Activated CD4-positive, alpha-beta T cell treated with anti-CD3 and anti-CD28 coated beads for 36 hours (primary cell): ENCODE data around the gene AGBL2. TPM values are rescaled to one million over a fixed set of nuclear protein-coding genes. Genes with fewer than 3 reads are reported as not detected.
"Not testable (repeated sequence)": the region's sequence is repeated elsewhere in the genome, so short reads cannot be mapped to it uniquely, and the experiment has no call there.

Source experiments
- ATAC-seq: fragments of 200-7000 bp; cut with Tn5 transposase; one replicate; pipeline ENCODE4 v1.10.0; 2021; ENCODE audit warnings: mild to moderate bottlenecking, moderate library complexity
- CTCF ChIA-PET: fragments of 350-600 bp; sonication (Branson Sonifier 250); formaldehyde crosslinking; loops from one replicate; lab custom pipeline; 2021; ENCODE audit warnings: antibody characterized with exemption; lab: Charles Lee
- POLR2A ChIA-PET: fragments of 350-600 bp; sonication (Branson Sonifier 250); formaldehyde crosslinking; loops from one replicate; lab custom pipeline; 2021; ENCODE audit warnings: antibody characterized with exemption, inconsistent platforms; lab: Charles Lee
- DNase-seq: peaks from one replicate; pipeline ENCODE4 v3.0.0-alpha.2; 2020
- H3K27ac Mint-ChIP-seq: one replicate; pipeline ENCODE4 v1.8.0; 2021; ENCODE audit warnings: mixed read lengths
- H3K27me3 Mint-ChIP-seq: one replicate; pipeline ENCODE4 v1.8.0; 2021; ENCODE audit warnings: mixed read lengths
- H3K36me3 Mint-ChIP-seq: one replicate; pipeline ENCODE4 v1.8.0; 2021; ENCODE audit warnings: low read depth, mixed read lengths
- H3K4me1 Mint-ChIP-seq: one replicate; pipeline ENCODE4 v1.8.0; 2021; ENCODE audit warnings: mixed read lengths
- H3K4me3 Mint-ChIP-seq: one replicate; pipeline ENCODE4 v1.8.0; 2021; ENCODE audit warnings: mild to moderate bottlenecking, moderate library complexity, mixed read lengths
- H3K9me3 Mint-ChIP-seq: one replicate; pipeline ENCODE4 v1.8.0; 2021; ENCODE audit warnings: low read depth, mixed read lengths
- intact Hi-C, 2 experiments: fragments of 100-400 bp; cut with DNase I in 1 of 2; cut with micrococcal nuclease in 1 of 2; formaldehyde crosslinking; loops; one replicate each; pipeline versions ENCODE4 v1.14.2 to v1.15.1; 2022 to 2024; cut with DNase I, micrococcal nuclease
- total RNA-seq, 2 experiments: library from RNA; stranded (reverse); gene quantifications; one replicate each; pipeline ENCODE4 v1.2.3, GENCODE V29; 2021

The AGBL2 gene
- total RNA-seq, 2 experiments from 2014 or later, result 3.5 to 5.6 TPM

- H3K27ac Mint-ChIP-seq, result peak overlapping the region; percentile 27
- H3K4me3 Mint-ChIP-seq, result no peak overlapping the region
- no peaks in the 10 kb centered on the region for H3K9me3 Mint-ChIP-seq
- intact Hi-C loops, result no loop called here
- peaks cover 62% of the 10 kb centered on the region for H3K36me3 Mint-ChIP-seq
- ChIA-PET POLR2A (interaction anchor here (0.7 kb wide), 1 partner anchor 530 kb away, joined by 5 read pairs; no protein-coding TSS in a partner anchor), CTCF (interaction anchor here (1.3 kb wide), 1 partner anchor 10 kb away, joined by 5 read pairs; the partner anchor contains the start of gene AGBL2)
- H3K4me1 Mint-ChIP-seq, result no peaks in the 10 kb centered on the region
- DNase-seq (no peak), ATAC-seq (no peak)
- H3K27me3 Mint-ChIP-seq, result no peaks in the 10 kb centered on the region
Observed at GRCh38 chr11:47725442-47726117, 10.4 kb upstream of the AGBL2 start.

- no peak for ATAC-seq
- no peaks in the 10 kb centered on the region for H3K4me1 Mint-ChIP-seq
- no peaks in the 10 kb centered on the region for H3K9me3 Mint-ChIP-seq
- intact Hi-C loops, result no loop called here
- POLR2A ChIA-PET, result no interaction called here
- no peak for DNase-seq
- CTCF ChIA-PET, result interaction anchor here (0.8 kb wide), 1 partner anchor 102 kb away, joined by 3 read pairs; no protein-coding TSS in a partner anchor
- peaks cover 56% of the 10 kb centered on the region for H3K36me3 Mint-ChIP-seq
- no peaks in the 10 kb centered on the region for H3K27me3 Mint-ChIP-seq
- H3K4me3 Mint-ChIP-seq, result no peak overlapping the region
- H3K27ac Mint-ChIP-seq, result peak overlapping the region; percentile 29
Observed at GRCh38 chr11:47724041-47724729, 9.0 kb upstream of the AGBL2 start.

GRCh38 chr11:47723041-47723440, 7.9 kb upstream of the AGBL2 start:
- Mint-ChIP-seq H3K4me3 (no peak overlapping the region), H3K27me3 (no peaks in the 10 kb centered on the region), H3K36me3 (peaks cover 49% of the 10 kb centered on the region), H3K9me3 (no peaks in the 10 kb centered on the region), H3K27ac (no peak overlapping the region), H3K4me1 (no peaks in the 10 kb centered on the region)
- CTCF ChIA-PET, result interaction anchor here (0.6 kb wide), 1 partner anchor 10 kb away, joined by 4 read pairs; no protein-coding TSS in a partner anchor
- intact Hi-C loops, result no loop called here
- POLR2A ChIA-PET, result no interaction called here
- DNase-seq (no peak), ATAC-seq (no peak)

GRCh38 chr11:47720651-47721050, 5.5 kb upstream of the AGBL2 start:
- POLR2A ChIA-PET, result interaction anchor here (1.3 kb wide), 1 partner anchor 15 kb away, joined by 3 read pairs; no protein-coding TSS in a partner anchor
- CTCF ChIA-PET, result interaction anchor here (0.6 kb wide), 1 partner anchor 9 kb away, joined by 4 read pairs; no protein-coding TSS in a partner anchor

GRCh38 chr11:47716692-47717091, 1.5 kb upstream of the AGBL2 start:
- Mint-ChIP-seq H3K4me1 (peaks cover 17% of the 10 kb centered on the region), H3K27me3 (no peaks in the 10 kb centered on the region), H3K27ac (peak overlapping the region; percentile 38), H3K4me3 (no peak overlapping the region), H3K9me3 (no peaks in the 10 kb centered on the region), H3K36me3 (peaks cover 32% of the 10 kb centered on the region)
- peak; percentile 32 for DNase-seq
- ATAC-seq, result no peak
- intact Hi-C loops, result loop anchor here in 1 of 2 experiments (5.0 kb wide), 1 partner anchor 1384 kb away; no protein-coding TSS in a partner anchor
- CTCF ChIA-PET, result interaction anchor here (0.6 to 3.0 kb wide), 7 partner anchors 13 to 164 kb away, joined by 3 to 14 read pairs (median 3); no protein-coding TSS in a partner anchor
- POLR2A ChIA-PET, result no interaction called here

More at GRCh38 chr11:47720651-47721050, 5.5 kb upstream of the AGBL2 start:
- DNase-seq, result no peak
- no peak for ATAC-seq
- H3K27me3 Mint-ChIP-seq, result no peaks in the 10 kb centered on the region
- H3K27ac Mint-ChIP-seq, result no peak overlapping the region
- H3K36me3 Mint-ChIP-seq, result peaks cover 49% of the 10 kb centered on the region
- intact Hi-C loops, result no loop called here
- no peaks in the 10 kb centered on the region for H3K4me1 Mint-ChIP-seq
- H3K9me3 Mint-ChIP-seq, result no peaks in the 10 kb centered on the region
- H3K4me3 Mint-ChIP-seq, result no peak overlapping the region

GRCh38 chr11:47714554-47715081, 551 bp downstream of the AGBL2 start:
- ChIA-PET POLR2A (interaction anchor here (0.6 to 1.9 kb wide), 2 partner anchors 83 to 386 kb away, joined by 4 read pairs; no protein-coding TSS in a partner anchor), CTCF (interaction anchor here (0.6 to 3.0 kb wide), 8 partner anchors 15 to 560 kb away, joined by 3 to 14 read pairs (median 4); no protein-coding TSS in a partner anchor)
- ATAC-seq, result peak; percentile 6
- peaks cover 22% of the 10 kb centered on the region for H3K4me1 Mint-ChIP-seq
- intact Hi-C loops, result loop anchor here (1.0 to 5.0 kb wide), 5 partner anchors 52 to 1382 kb away; partner anchors contain the start of genes FNBP4 (in 2 of the 2) and MTCH2 (in 2 of the 2)
- no peaks in the 10 kb centered on the region for H3K27me3 Mint-ChIP-seq
- peak overlapping the region; percentile 96 for H3K27ac Mint-ChIP-seq
- no peaks in the 10 kb centered on the region for H3K9me3 Mint-ChIP-seq
- peak; percentile 36 for DNase-seq
- H3K4me3 Mint-ChIP-seq, result peak overlapping the region; percentile 91
- H3K36me3 Mint-ChIP-seq, result peaks cover 21% of the 10 kb centered on the region

GRCh38 chr11:47711816-47712215, 3.4 kb downstream of the AGBL2 start:
- POLR2A ChIA-PET, result interaction anchor here (0.5 kb wide), 2 partner anchors 57 to 179 kb away, joined by 3 to 8 read pairs; no protein-coding TSS in a partner anchor
- H3K36me3 Mint-ChIP-seq, result peaks cover 19% of the 10 kb centered on the region
- ATAC-seq (no peak), DNase-seq (no peak)
- no peak overlapping the region for H3K4me3 Mint-ChIP-seq
- no peaks in the 10 kb centered on the region for H3K27me3 Mint-ChIP-seq
- H3K4me1 Mint-ChIP-seq, result peaks cover 22% of the 10 kb centered on the region
- no peak overlapping the region for H3K27ac Mint-ChIP-seq
- H3K9me3 Mint-ChIP-seq, result peaks cover 3% of the 10 kb centered on the region
- CTCF ChIA-PET, result no interaction called here
- intact Hi-C loops, result no loop called here

GRCh38 chr11:47711225-47711624, 3.9 kb downstream of the AGBL2 start:
- DNase-seq (no peak), ATAC-seq (no peak)
- CTCF ChIA-PET, result no interaction called here
- no peak overlapping the region for H3K4me3 Mint-ChIP-seq
- peaks cover 22% of the 10 kb centered on the region for H3K4me1 Mint-ChIP-seq
- peaks cover 3% of the 10 kb centered on the region for H3K9me3 Mint-ChIP-seq
- H3K27ac Mint-ChIP-seq, result no peak overlapping the region
- H3K27me3 Mint-ChIP-seq, result no peaks in the 10 kb centered on the region
- POLR2A ChIA-PET, result interaction anchor here (0.5 kb wide), 2 partner anchors 57 to 179 kb away, joined by 3 to 8 read pairs; no protein-coding TSS in a partner anchor
- intact Hi-C loops, result no loop called here
- peaks cover 13% of the 10 kb centered on the region for H3K36me3 Mint-ChIP-seq

GRCh38 chr11:47707275-47707786, 7.8 kb downstream of the AGBL2 start:
- POLR2A ChIA-PET, H3K4me3 Mint-ChIP-seq, H3K36me3 Mint-ChIP-seq, H3K4me1 Mint-ChIP-seq, DNase-seq, CTCF ChIA-PET, ATAC-seq, intact Hi-C loops, H3K27me3 Mint-ChIP-seq, H3K27ac Mint-ChIP-seq, H3K9me3 Mint-ChIP-seq: not testable (repeated sequence)

- Mint-ChIP-seq H3K9me3 (peaks cover 3% of the 10 kb centered on the region), H3K36me3 (peaks cover 7% of the 10 kb centered on the region), H3K4me1 (peaks cover 4% of the 10 kb centered on the region), H3K27me3 (no peaks in the 10 kb centered on the region), H3K4me3 (no peak overlapping the region), H3K27ac (no peak overlapping the region)
- ChIA-PET POLR2A (interaction anchor here (1.2 kb wide), 1 partner anchor 14 kb away, joined by 3 read pairs; no protein-coding TSS in a partner anchor), CTCF (interaction anchor here (0.6 kb wide), 1 partner anchor 104 kb away, joined by 3 read pairs; no protein-coding TSS in a partner anchor)
- intact Hi-C loops, result no loop called here
- DNase-seq, result no peak
- ATAC-seq, result no peak
Observed at GRCh38 chr11:47705721-47706120, 9.4 kb downstream of the AGBL2 start.

- CTCF ChIA-PET, result no interaction called here
- no peaks in the 10 kb centered on the region for H3K4me1 Mint-ChIP-seq
- intact Hi-C loops, result no loop called here
- no peaks in the 10 kb centered on the region for H3K27me3 Mint-ChIP-seq
- POLR2A ChIA-PET, result no interaction called here
- no peak overlapping the region for H3K27ac Mint-ChIP-seq
- no peak overlapping the region for H3K4me3 Mint-ChIP-seq
- DNase-seq (no peak), ATAC-seq (no peak)
- H3K9me3 Mint-ChIP-seq, result no peaks in the 10 kb centered on the region
- H3K36me3 Mint-ChIP-seq, result no peaks in the 10 kb centered on the region
Observed at GRCh38 chr11:47691979-47692378, 23.2 kb downstream of the AGBL2 start.
